ENCODE measurements around the gene SPATA13.

- no peak for TF ChIP-seq CTCF (IDR thresholded peaks at IDR 0.05)
- TF ChIP-seq POLR2AphosphoS5 (IDR thresholded peaks at IDR 0.05; ENCODE audit: insufficient read depth in 1 of 2, low read depth in 1 of 2), result no peak
- TF ChIP-seq POLR2A (IDR thresholded peaks at IDR 0.05), result no peak
Observed at GRCh38 chr13:24141333-24141910, 19.1 kb upstream of the SPATA13 start.

Data from vagina (tissue), 2 donors.